ENCODE results near the gene MAP3K2. TPM values are rescaled to one million over a fixed set of nuclear protein-coding genes. Genes with fewer than 3 reads are reported as not detected.

MAP3K2 gene
- total RNA-seq, 1 experiment from 2014 or later: 54.6 TPM

DNA sequence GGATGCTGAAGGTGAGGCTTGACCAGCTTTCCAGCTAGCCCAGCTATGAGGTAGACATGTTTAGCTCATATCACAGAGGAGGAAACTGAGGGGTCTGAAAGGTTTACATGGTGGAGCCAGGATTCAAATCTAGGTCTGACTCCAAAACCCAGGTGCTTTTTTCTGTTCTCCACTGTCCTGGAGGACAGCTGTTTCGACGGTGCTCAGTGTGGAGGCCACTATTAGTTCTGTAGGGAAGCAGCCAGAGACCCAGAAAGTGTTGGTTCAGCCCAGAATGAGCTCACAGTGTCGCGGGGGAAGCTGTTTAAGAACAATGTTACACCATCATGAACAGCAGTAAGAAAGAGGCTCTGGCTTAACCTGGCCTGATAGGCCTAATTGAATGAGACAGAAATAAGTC is 41.5 kb upstream of the MAP3K2 start:
- Histone ChIP-seq H2AFZ (ENCODE audit: low read length) (no peak overlapping the region), H3K36me3 (ENCODE audit: low read depth, low read length) (no peaks in the 10 kb centered on the region), H3K27me3 (ENCODE audit: low read length) (no peaks in the 10 kb centered on the region), H3K9me3 (ENCODE audit: low read length) (no peaks in the 10 kb centered on the region), H3K9me2 (replicated peaks; ENCODE audit: low read length) (no peaks in the 10 kb centered on the region), H3K9ac (ENCODE audit: low read length) (no peak overlapping the region), H3F3A (ENCODE audit: low read length, unreplicated experiment) (no peaks in the 10 kb centered on the region), H3K4me2 (ENCODE audit: low read length) (no peak overlapping the region), H3K4me1 (ENCODE audit: insufficient read depth, low read length) (no peaks in the 10 kb centered on the region), H4K20me1 (ENCODE audit: low read length) (no peaks in the 10 kb centered on the region), H3K27ac (ENCODE audit: low read length) (no peak overlapping the region), H3K4me3 (ENCODE audit: low read length) (no peak overlapping the region), H3K79me2 (ENCODE audit: low read length) (no peaks in the 10 kb centered on the region)
- TF ChIP-seq, protein P1, sequence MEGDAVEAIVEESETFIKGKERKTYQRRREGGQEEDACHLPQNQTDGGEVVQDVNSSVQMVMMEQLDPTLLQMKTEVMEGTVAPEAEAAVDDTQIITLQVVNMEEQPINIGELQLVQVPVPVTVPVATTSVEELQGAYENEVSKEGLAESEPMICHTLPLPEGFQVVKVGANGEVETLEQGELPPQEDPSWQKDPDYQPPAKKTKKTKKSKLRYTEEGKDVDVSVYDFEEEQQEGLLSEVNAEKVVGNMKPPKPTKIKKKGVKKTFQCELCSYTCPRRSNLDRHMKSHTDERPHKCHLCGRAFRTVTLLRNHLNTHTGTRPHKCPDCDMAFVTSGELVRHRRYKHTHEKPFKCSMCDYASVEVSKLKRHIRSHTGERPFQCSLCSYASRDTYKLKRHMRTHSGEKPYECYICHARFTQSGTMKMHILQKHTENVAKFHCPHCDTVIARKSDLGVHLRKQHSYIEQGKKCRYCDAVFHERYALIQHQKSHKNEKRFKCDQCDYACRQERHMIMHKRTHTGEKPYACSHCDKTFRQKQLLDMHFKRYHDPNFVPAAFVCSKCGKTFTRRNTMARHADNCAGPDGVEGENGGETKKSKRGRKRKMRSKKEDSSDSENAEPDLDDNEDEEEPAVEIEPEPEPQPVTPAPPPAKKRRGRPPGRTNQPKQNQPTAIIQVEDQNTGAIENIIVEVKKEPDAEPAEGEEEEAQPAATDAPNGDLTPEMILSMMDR (conservative IDR thresholded peaks at IDR 0.05; ENCODE audit: low read depth, low read length): no peak
- TF ChIP-seq EZH2 (IDR thresholded peaks at IDR 0.05; ENCODE audit: low read length, unreplicated experiment) (no peak), EZH2phosphoT487 (IDR thresholded peaks at IDR 0.05; ENCODE audit: borderline replicate concordance, low read length) (no peak)
- ATAC-seq (no peak), DNase-seq (no peak)
- CTCF ChIA-PET: interaction anchor here (0.6 kb wide), 1 partner anchor 10 kb away, joined by 3 read pairs; no protein-coding TSS in a partner anchor
- POLR2A ChIA-PET (ENCODE audit: unreplicated experiment): no interaction called here
- intact Hi-C loops (cut with micrococcal nuclease): no loop called here
- BruUV-seq (replicated peaks): no TSS peak

DNA sequence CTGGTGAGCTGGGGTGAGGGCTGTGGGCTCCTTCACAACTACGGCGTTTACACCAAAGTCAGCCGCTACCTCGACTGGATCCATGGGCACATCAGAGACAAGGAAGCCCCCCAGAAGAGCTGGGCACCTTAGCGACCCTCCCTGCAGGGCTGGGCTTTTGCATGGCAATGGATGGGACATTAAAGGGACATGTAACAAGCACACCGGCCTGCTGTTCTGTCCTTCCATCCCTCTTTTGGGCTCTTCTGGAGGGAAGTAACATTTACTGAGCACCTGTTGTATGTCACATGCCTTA is 41.0 kb upstream of the MAP3K2 start:
- Histone ChIP-seq H3K27me3 (ENCODE audit: low read length) (no peaks in the 10 kb centered on the region), H3K4me1 (ENCODE audit: insufficient read depth, low read length) (0 out of 2 replicates have a peak, but pooled peaks cover under 1% of the 10 kb centered on the region), H2AFZ (ENCODE audit: low read length) (no peak overlapping the region), H3K4me3 (ENCODE audit: low read length) (no peak overlapping the region), H4K20me1 (ENCODE audit: low read length) (no peaks in the 10 kb centered on the region), H3K27ac (ENCODE audit: low read length) (no peak overlapping the region), H3K79me2 (ENCODE audit: low read length) (no peaks in the 10 kb centered on the region), H3K9me2 (replicated peaks; ENCODE audit: low read length) (no peaks in the 10 kb centered on the region), H3K9ac (ENCODE audit: low read length) (no peak overlapping the region), H3K4me2 (ENCODE audit: low read length) (no peak overlapping the region), H3F3A (ENCODE audit: low read length, unreplicated experiment) (no peaks in the 10 kb centered on the region), H3K9me3 (ENCODE audit: low read length) (no peaks in the 10 kb centered on the region), H3K36me3 (ENCODE audit: low read depth, low read length) (no peaks in the 10 kb centered on the region)
- intact Hi-C loops (cut with micrococcal nuclease): no loop called here
- TF ChIP-seq EZH2 (IDR thresholded peaks at IDR 0.05; ENCODE audit: low read length, unreplicated experiment) (no peak), EZH2phosphoT487 (IDR thresholded peaks at IDR 0.05; ENCODE audit: borderline replicate concordance, low read length) (no peak)
- TF ChIP-seq, protein P1 (conservative IDR thresholded peaks at IDR 0.05; ENCODE audit: low read depth, low read length): no peak
- no peak for DNase-seq
- ChIA-PET POLR2A (ENCODE audit: unreplicated experiment) (no interaction called here), CTCF (interaction anchor here (0.6 kb wide), 1 partner anchor 9 kb away, joined by 3 read pairs; no protein-coding TSS in a partner anchor)
- no peak for ATAC-seq
- no TSS peak for BruUV-seq (replicated peaks)

DNA sequence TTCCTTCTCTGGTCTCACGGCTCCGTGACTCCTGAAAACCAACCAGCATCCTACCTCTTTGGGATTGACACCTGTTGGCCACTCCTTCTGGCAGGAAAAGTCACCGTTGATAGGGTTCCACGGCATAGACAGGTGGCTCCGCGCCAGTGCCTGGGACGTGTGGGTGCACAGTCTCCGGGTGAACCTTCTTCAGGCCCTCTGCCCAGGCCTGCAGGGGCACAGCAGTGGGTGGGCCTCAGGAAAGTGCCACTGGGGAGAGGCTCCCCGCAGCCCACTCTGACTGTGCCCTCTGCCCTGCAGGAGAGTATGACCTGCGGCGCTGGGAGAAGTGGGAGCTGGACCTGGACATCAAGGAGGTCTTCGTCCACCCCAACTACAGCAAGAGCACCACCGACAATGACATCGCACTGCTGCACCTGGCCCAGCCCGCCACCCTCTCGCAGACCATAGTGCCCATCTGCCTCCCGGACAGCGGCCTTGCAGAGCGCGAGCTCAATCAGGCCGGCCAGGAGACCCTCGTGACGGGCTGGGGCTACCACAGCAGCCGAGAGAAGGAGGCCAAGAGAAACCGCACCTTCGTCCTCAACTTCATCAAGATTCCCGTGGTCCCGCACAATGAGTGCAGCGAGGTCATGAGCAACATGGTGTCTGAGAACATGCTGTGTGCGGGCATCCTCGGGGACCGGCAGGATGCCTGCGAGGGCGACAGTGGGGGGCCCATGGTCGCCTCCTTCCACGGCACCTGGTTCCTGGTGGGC is 40.5 kb upstream of the MAP3K2 start:
- Histone ChIP-seq H4K20me1 (ENCODE audit: low read length) (no peaks in the 10 kb centered on the region), H3K27ac (ENCODE audit: low read length) (no peak overlapping the region), H3K36me3 (ENCODE audit: low read depth, low read length) (no peaks in the 10 kb centered on the region), H3K27me3 (ENCODE audit: low read length) (peaks cover 4% of the 10 kb centered on the region), H3K4me2 (ENCODE audit: low read length) (no peak overlapping the region), H3K4me3 (ENCODE audit: low read length) (no peak overlapping the region), H3F3A (ENCODE audit: low read length, unreplicated experiment) (no peaks in the 10 kb centered on the region), H3K9me2 (replicated peaks; ENCODE audit: low read length) (no peaks in the 10 kb centered on the region), H2AFZ (ENCODE audit: low read length) (no peak overlapping the region), H3K79me2 (ENCODE audit: low read length) (no peaks in the 10 kb centered on the region), H3K9me3 (ENCODE audit: low read length) (no peaks in the 10 kb centered on the region), H3K9ac (ENCODE audit: low read length) (no peak overlapping the region), H3K4me1 (ENCODE audit: insufficient read depth, low read length) (peaks cover 5% of the 10 kb centered on the region; the same call in 1 of the 2 replicates)
- BruUV-seq (replicated peaks): no TSS peak
- ATAC-seq: no peak
- no peak for DNase-seq
- intact Hi-C loops (cut with micrococcal nuclease): no loop called here
- ChIA-PET POLR2A (ENCODE audit: unreplicated experiment) (no interaction called here), CTCF (no interaction called here)
- no peak for TF ChIP-seq EZH2phosphoT487 (IDR thresholded peaks at IDR 0.05; ENCODE audit: borderline replicate concordance, low read length)
- TF ChIP-seq EZH2 (IDR thresholded peaks at IDR 0.05; ENCODE audit: low read length, unreplicated experiment): no peak
- TF ChIP-seq, protein P1 (conservative IDR thresholded peaks at IDR 0.05; ENCODE audit: low read depth, low read length): no peak

All from PC-3 (cell line).